Fibroblast of lung (primary cell): ENCODE data around the gene VGLL4. TPM values are rescaled to one million over a fixed set of nuclear protein-coding genes. Genes with fewer than 3 reads are reported as not detected.

Experiments
- DNase-seq, 2 donors: peaks; one replicate each; pipeline versions ENCODE4 v3.0.0 to v3.0.0-alpha.2; 2010; ENCODE audit warnings: low read depth in 2 of 2
- H2AFZ ChIP-seq: 2 replicates; pipeline ENCODE4 v1.5.1; 2012; ENCODE audit warnings: low read length, control low read depth, inconsistent platforms
- H3K27ac ChIP-seq: 2 replicates; pipeline ENCODE4 v1.5.1; 2011; ENCODE audit warnings: low read length, control low read depth; ENCODE audit not compliant: insufficient read depth
- H3K27me3 ChIP-seq: 2 replicates; pipeline ENCODE4 v1.5.1; 2011; ENCODE audit warnings: mild to moderate bottlenecking, low read length; ENCODE audit not compliant: control insufficient read depth, insufficient read depth
- H3K36me3 ChIP-seq: 2 replicates; pipeline ENCODE4 v1.5.1; 2011; ENCODE audit warnings: low read length; ENCODE audit not compliant: control insufficient read depth, insufficient read depth
- H3K4me1 ChIP-seq: 2 replicates; pipeline ENCODE4 v1.5.1; 2011; ENCODE audit warnings: low read length; ENCODE audit not compliant: control insufficient read depth, insufficient read depth; ENCODE audit errors: extremely low read depth
- H3K4me2 ChIP-seq: 2 replicates; pipeline ENCODE4 v1.5.1; 2011; ENCODE audit warnings: low read length, control low read depth; ENCODE audit not compliant: insufficient read depth; ENCODE audit errors: extremely low read depth
- H3K4me3 ChIP-seq, 4 experiments: fragments of 200-600 bp in 1 of 4; sonication (generic) in 1 of 4; replicated peaks in 1 of 4; 2 replicates each; pipeline ENCODE4 v1.5.1; 2011 to 2016; ENCODE audit warnings: low read length in 4 of 4, low read depth in 3 of 4, mild to moderate bottlenecking in 3 of 4, control low read depth in 2 of 4, inconsistent platforms in 1 of 4, mixed read lengths in 1 of 4; ENCODE audit not compliant: insufficient read depth in 1 of 4; ENCODE audit errors: control extremely low read depth in 1 of 4
- H3K79me2 ChIP-seq: 2 replicates; pipeline ENCODE4 v1.5.1; 2012; ENCODE audit warnings: mild to moderate bottlenecking, low read length, inconsistent platforms; ENCODE audit not compliant: control insufficient read depth, insufficient read depth
- H3K9ac ChIP-seq: 2 replicates; pipeline ENCODE4 v1.5.1; 2011; ENCODE audit warnings: mild to moderate bottlenecking, low read length, control low read depth; ENCODE audit not compliant: insufficient read depth
- H3K9me3 ChIP-seq: 2 replicates; pipeline ENCODE4 v1.5.1; 2012; ENCODE audit warnings: low read depth, low read length; ENCODE audit not compliant: control insufficient read depth, insufficient read depth
- H4K20me1 ChIP-seq: 2 replicates; pipeline ENCODE4 v1.5.1; 2011; ENCODE audit warnings: low read length; ENCODE audit not compliant: control insufficient read depth, insufficient read depth; ENCODE audit errors: extremely low read depth
- CTCF ChIP-seq, 2 donors: IDR thresholded peaks in 1 of 2; conservative IDR thresholded peaks in 1 of 2; 1 replicate in 1 of 2; 2 replicates in 1 of 2; pipeline ENCODE4 v1.5.1; 2011 to 2012; ENCODE audit warnings: low read length in 2 of 2, control low read depth in 1 of 2, inconsistent platforms in 1 of 2, low read depth in 1 of 2, mild to moderate bottlenecking in 1 of 2
- EZH2 ChIP-seq: IDR thresholded peaks from 2 replicates; pipeline ENCODE4 v1.5.1; 2012; ENCODE audit warnings: low read length, control low read depth, mild to moderate bottlenecking; ENCODE audit errors: missing control alignments
- polyA plus RNA-seq, 2 donors: library from polyadenylated mRNA; depleted of rRNA in 1 of 2; stranded (reverse) in 1 of 2; unstranded in 1 of 2; fragments of >200 nt; gene quantifications; 2 replicates each; pipeline ENCODE4 v1.2.1, GENCODE V29; 2011 to 2012; ENCODE audit warnings: missing spikeins in 1 of 2
- total RNA-seq: library from RNA; depleted of rRNA; stranded (reverse); fragments of >200 nt; gene quantifications from 2 replicates; pipeline ENCODE4 v1.2.1, GENCODE V29; 2014

The VGLL4 gene
- total and polyA plus RNA-seq, 2 donors (not counting 1 experiment from before 2014, with no cell fraction given): 18.4 to 34.7 TPM

GRCh38 chr3:11554666-11555065, 89.0 kb downstream of the VGLL4 start:
- Histone ChIP-seq H3K36me3 (peaks cover 18% of the 10 kb centered on the region), H4K20me1 (no peaks in the 10 kb centered on the region), H3K4me3 (no peak overlapping the region), H3K4me1 (peaks cover 13% of the 10 kb centered on the region), H2AFZ (no peak overlapping the region), H3K79me2 (peaks cover 11% of the 10 kb centered on the region), H3K27ac (no peak overlapping the region), H3K9me3 (no peaks in the 10 kb centered on the region), H3K27me3 (no peaks in the 10 kb centered on the region), H3K4me2 (no peak overlapping the region), H3K9ac (no peak overlapping the region)
- TF ChIP-seq EZH2 (no peak), CTCF (conservative IDR thresholded peaks at IDR 0.05 in 1 of 2, IDR thresholded peaks at IDR 0.05 in 1 of 2; ENCODE audit: low read depth in 1 of 2, low read length in 2 of 2) (no peak)
- no peak for DNase-seq

GRCh38 chr3:11554236-11554610, 89.5 kb downstream of the VGLL4 start:
- H3K79me2 ChIP-seq: peaks cover 6% of the 10 kb centered on the region
- no peak overlapping the region for H3K4me2 ChIP-seq
- H3K9ac ChIP-seq: no peak overlapping the region
- no peak overlapping the region for H3K27ac ChIP-seq
- no peaks in the 10 kb centered on the region for H3K9me3 ChIP-seq
- H3K36me3 ChIP-seq: peaks cover 18% of the 10 kb centered on the region
- peaks cover 13% of the 10 kb centered on the region for H3K4me1 ChIP-seq
- no peaks in the 10 kb centered on the region for H3K27me3 ChIP-seq
- no peak for DNase-seq
- H2AFZ ChIP-seq: no peak overlapping the region
- H3K4me3 ChIP-seq: no peak overlapping the region
- no peak for TF ChIP-seq EZH2
- no peak for TF ChIP-seq CTCF (conservative IDR thresholded peaks at IDR 0.05 in 1 of 2, IDR thresholded peaks at IDR 0.05 in 1 of 2; ENCODE audit: low read depth in 1 of 2, low read length in 2 of 2)
- no peaks in the 10 kb centered on the region for H4K20me1 ChIP-seq

GRCh38 chr3:11553436-11554235, 90.1 kb downstream of the VGLL4 start:
- Histone ChIP-seq H2AFZ (no peak overlapping the region), H3K4me3 (no peak overlapping the region), H3K36me3 (peaks cover 14% of the 10 kb centered on the region), H4K20me1 (no peaks in the 10 kb centered on the region), H3K27me3 (no peaks in the 10 kb centered on the region), H3K9me3 (no peaks in the 10 kb centered on the region), H3K27ac (no peak overlapping the region), H3K79me2 (peaks cover 6% of the 10 kb centered on the region), H3K4me1 (peaks cover 13% of the 10 kb centered on the region), H3K4me2 (no peak overlapping the region), H3K9ac (no peak overlapping the region)
- no peak for TF ChIP-seq CTCF (conservative IDR thresholded peaks at IDR 0.05 in 1 of 2, IDR thresholded peaks at IDR 0.05 in 1 of 2; ENCODE audit: low read depth in 1 of 2, low read length in 2 of 2)
- TF ChIP-seq EZH2: no peak
- peak in 1 of 2 donors; percentile 68 for DNase-seq
